GM19397 (cell line): ENCODE data around the gene C10orf95.

ENCODE experiments used
- ATAC-seq: cut with Tn5 transposase; IDR thresholded peaks from one replicate; pipeline ENCODE4 v1.9.1; 2021; ENCODE audit warnings: mild to moderate bottlenecking, moderate library complexity; ENCODE audit not compliant: unreplicated experiment

The C10orf95 gene

GRCh38 chr10:102435529-102436233 is 15.7 kb downstream of the C10orf95 start:
- ATAC-seq, result no peak

GRCh38 chr10:102435133-102435497 is 16.2 kb downstream of the C10orf95 start:
- no peak for ATAC-seq

DNA sequence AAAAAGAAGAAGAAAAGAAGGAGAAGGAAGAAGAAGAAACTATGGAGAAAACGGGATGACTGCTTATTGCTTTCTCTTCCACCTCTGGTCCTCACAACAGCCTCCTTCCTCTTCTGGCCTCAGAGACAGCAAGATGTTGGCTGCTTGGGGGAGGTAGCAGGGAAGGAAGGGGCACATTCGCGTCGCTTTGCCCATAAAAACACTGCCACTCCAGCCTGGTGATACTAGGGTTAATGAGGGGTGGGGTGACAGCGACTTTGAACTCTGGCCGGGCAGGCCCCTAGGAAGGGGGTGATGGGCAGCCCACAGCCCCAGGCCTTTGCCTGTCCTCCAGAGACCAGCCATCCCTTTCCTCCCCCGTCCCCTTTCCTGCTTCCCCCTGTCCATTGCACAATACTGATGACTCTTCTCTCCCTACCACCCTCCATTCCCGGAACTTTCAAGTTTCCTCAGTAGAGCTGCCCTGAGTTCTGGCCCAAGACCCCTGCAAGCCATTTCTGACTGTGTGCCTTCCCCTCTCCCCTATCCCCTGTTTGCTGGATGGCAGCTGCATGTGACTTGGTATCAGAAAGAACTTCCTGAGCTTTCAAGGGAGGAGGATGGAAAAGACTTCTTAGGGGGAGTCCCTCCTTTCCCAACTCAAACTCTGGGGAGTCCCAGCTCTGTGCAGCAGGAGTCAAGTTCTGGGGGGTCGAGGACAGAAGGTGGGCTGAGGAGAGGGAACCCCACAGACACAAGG is 16.8 kb downstream of the C10orf95 start:
- ATAC-seq, result no peak

DNA sequence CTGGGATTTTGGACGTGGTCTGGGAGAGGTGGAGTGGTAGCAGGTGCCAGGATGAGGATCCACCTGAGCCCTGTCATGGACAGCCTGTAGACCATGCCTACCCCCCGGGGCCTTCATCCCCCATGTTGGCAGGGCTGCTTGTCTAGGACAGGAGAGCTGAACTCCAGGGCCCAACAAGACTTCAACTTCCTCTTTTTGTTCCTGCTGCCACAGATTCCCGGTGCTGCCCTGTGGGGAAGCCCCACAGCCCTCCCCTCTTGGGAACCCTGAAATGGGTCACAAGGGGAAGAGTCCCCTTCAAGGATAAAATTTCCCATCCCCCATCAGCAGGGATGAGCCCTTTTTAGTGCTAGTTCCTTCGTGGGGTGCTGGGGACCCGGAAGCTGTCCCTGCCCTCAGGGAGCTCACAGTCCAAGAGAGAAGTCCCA is 17.7 kb downstream of the C10orf95 start:
- ATAC-seq, result no peak

GRCh38 chr10:102432162-102432950 is 19.0 kb downstream of the C10orf95 start, which contains the start of gene CUEDC2:
CUEDC2 (minus strand) TSS chr10:102432574; CDS start chr10:102425188, 7,386 bp downstream.
- ATAC-seq, result peak; percentile 83

DNA sequence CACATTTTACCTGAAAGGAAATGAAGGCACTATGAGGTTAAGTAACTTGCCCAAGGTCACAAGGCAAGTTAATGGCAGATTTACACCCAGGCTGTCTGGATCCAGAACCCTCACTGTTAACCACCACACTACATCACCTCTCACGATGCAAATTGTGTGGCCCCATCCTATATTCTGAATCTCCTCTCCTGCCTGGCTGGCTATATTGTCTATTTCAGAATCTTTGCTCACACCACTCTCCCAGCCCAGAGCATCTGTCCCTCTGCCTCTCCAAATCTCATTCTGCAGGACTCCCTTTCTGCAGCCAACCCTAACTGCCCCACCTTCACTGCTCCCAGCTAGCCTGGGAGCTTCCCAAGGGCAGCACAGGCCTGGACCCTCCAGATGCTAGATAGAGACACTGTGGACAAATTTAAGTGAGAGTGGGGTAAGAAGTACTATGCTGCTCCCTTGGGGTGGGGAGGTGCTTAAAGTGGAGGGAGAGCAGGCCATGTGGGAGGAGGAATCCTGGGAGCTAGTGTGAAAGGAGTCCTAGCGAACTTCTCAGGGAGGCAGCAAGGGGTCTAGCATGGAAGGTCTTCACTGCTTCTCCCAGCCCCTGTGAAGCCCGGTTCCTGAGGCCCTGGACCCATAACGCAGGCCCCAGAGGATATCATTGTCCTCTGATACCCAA is 19.8 kb downstream of the C10orf95 start:
- no peak for ATAC-seq

DNA sequence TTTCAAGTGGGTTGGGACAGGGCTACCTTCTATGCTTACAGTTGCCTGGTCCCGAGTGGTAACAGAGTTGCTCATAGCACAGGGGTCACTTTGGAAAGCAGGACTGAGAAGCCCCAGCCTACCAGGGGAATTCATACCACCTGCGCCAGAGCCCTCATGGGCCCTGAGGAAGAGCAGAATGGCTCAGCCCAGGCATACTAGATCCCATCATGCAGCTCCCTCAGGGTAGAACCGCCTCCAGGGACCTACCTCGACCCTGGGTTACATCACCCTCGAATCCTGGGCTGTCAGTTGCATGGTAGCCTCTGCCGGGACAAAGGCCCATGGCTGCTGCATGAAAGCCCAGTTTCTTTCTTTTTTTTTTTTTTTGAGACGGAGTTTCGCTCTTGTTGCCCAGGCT is 21.9 kb downstream of the C10orf95 start:
- no peak for ATAC-seq

DNA sequence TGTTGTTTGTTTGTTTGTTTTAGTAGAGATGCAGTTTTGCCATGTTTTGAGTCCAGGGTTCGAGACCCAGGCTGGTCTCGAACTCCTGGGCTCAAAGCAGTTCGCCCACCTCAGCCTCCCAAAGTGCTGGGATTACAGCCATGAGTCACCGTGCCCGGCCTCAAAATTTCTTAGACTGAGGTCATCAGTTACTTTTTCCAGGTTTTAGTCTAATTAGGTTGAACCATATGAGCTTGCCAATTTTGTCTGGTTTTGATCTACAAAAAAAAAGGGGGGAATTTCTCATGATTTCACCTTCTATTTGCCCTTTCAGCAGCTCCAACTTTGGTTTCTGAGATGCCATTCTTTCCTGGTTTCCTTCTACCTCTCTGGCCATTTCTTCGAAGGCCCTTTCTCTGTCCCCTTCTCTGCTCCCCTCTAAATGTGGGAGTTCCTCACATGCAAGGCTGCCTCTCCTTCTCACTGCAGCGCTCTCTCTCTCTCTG is 24.5 kb downstream of the C10orf95 start:
- ATAC-seq, result no peak

- no peak for ATAC-seq
Observed at GRCh38 chr10:102425444-102425843, 25.9 kb downstream of the C10orf95 start.

- ATAC-seq, result no peak
Observed at GRCh38 chr10:102424916-102425315, 26.4 kb downstream of the C10orf95 start.

DNA sequence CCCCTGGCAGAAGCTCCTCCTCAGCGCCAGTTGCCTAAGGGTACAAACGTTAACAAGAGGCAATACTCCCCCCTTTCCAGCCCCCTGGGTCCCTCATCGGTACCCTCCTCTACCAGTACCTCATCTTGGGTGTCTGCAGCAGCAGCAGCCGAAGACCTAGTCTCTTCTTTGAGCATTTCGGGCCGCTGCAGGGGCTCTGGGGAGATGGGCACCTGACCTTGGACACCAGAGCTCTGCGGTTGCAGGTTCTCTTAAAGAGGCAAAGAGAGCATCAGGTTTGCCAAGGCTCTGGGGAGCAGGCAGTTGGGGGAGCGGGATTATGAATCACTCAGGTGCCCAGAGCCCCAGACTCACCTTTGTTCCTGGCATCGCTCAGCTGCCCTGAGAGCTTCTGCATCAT is 27.2 kb downstream of the C10orf95 start:
- no peak for ATAC-seq

GRCh38 chr10:102423372-102423968 is 27.9 kb downstream of the C10orf95 start:
- ATAC-seq, result no peak

DNA sequence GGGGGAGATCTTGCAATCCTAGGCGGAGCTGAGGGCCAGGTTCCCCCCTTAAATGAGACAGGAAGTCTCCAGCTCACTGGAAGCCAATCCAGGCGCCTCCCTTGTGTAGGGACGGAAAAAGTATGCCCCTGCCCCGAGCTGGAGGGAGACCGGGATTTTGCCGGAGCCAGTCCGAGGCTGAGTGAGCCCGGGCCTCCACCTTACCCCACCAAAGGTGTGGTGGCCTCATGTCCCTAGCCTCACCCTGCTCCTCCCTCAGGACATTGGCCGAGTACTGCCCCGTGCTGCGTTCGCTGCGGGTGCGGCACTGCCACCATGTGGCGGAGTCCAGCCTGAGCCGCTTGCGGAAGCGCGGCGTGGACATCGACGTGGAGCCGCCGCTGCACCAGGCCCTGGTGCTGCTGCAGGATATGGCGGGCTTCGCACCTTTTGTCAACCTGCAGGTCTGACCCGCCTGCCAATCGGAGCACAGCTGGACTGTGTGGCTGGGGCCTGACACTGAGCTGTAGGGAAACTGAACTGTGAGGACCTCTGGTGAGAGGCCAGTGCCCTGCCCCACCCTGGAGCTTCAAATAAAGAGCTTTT is 28.7 kb downstream of the C10orf95 start:
- no peak for ATAC-seq

GRCh38 chr10:102421757-102422512 is 29.4 kb downstream of the C10orf95 start:
- peak; percentile 1 for ATAC-seq

GRCh38 chr10:102421507-102421756 is 29.9 kb downstream of the C10orf95 start:
- peak; percentile 3 for ATAC-seq

- peak; percentile 75 for ATAC-seq
Observed at GRCh38 chr10:102420714-102421506, 30.4 kb downstream of the C10orf95 start, which contains the start of gene FBXL15. FBXL15 (plus strand) TSS chr10:102420836; CDS start chr10:102421130, 294 bp downstream.

DNA sequence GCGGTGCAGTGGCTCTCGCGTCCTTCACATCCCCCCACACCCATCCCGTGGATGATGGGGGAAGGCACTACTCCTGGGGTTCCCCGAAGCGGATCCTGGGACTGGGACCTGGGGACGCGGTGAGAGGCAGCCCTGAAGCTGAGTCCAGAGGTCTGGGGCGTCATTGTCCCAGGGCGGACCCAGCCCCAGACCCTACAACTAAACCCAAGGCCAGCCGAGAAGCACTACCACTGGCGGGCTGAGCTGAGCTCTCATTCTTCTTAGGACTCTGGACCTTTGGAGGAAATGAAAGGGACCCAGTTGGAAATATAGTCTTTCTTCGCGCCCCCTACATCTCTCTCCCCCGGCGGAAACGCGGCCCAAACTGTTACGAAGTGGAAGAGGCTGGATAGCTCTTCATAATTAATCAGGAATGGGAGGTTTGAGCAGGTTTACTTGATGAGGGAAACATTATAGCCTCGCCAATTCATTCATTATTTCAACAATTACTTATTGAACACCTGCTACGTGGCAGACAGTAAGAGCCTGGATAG is 31.1 kb downstream of the C10orf95 start:
- ATAC-seq, result no peak
